CD4-positive, alpha-beta T cell treated with Interleukin-21 for 1 hour (primary cell): ENCODE results near the gene KDM2B.
A peak's percentile ranks its signal among the peaks of the same experiment; 100 is the strongest.

Experiments
- DNase-seq: peaks from one replicate; pipeline ENCODE4 v3.0.0-alpha.2; 2020

The KDM2B gene

GRCh38 chr12:121560392-121561008, 20.3 kb downstream of the KDM2B start:
- peak; percentile 27 for DNase-seq

DNA sequence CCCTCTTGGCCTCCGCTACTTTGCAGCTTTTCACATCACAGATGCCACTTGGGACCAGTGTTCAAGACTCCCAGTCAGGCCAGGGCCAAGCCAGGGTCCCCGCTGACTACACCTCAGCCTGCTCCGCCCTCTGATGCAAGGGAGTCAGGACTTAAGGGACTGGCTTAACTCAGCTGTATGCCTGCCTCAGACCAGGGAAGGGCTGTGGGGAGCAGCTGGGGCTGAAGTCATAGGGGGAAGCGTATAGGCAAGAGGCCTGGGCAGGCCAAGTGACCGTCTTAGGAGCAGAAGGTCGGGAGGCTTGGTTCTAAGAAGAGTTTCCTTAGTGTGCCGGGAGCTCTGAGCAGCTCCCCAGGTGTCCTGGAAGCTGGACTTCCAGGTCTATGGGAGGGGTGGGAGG, 21.9 kb downstream of the KDM2B start:
- no peak for DNase-seq

- no peak for DNase-seq
Observed at GRCh38 chr12:121550974-121551634, 29.7 kb downstream of the KDM2B start.

- DNase-seq: no peak
Observed at GRCh38 chr12:121549075-121549474, 31.7 kb downstream of the KDM2B start.

DNA sequence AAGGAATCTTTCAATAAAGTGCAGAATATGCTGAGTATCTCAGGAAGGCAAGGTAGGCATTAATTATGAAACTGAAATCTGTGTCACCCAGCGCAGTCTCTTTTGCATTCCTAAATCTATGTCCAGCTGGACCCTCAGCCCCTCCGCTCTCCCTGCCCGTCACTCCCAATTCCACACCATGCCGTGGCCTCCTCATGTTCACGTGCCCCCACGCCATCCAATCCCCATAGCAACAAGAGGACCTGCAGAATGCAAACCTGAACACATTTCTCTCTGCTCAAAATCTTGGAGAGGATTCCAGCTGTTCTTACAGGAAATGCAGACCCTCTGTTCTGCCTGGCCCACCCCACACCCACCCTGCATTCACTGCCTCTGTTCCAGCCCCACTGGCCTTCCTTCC, 35.3 kb downstream of the KDM2B start:
- DNase-seq: no peak

DNA sequence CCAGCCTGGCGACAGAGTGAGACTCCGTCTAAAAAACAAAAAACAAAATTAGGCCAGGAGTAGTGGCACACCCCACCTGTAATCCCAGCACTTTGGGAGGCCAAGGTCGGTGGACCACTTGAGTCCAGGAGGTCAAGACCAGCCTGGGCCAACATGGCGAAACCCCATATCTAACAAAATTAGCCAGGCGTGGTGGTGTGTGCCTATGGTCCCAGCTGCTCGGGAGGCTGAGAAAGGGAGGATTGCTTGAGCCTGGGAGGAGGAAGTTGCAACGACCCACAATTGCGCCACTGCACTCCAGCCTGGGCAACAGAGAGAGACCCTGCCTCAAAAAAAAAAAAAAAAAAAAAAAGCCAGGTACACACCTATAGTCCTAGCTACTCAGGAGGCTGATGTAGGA, 37.0 kb downstream of the KDM2B start:
- DNase-seq: no peak

DNA sequence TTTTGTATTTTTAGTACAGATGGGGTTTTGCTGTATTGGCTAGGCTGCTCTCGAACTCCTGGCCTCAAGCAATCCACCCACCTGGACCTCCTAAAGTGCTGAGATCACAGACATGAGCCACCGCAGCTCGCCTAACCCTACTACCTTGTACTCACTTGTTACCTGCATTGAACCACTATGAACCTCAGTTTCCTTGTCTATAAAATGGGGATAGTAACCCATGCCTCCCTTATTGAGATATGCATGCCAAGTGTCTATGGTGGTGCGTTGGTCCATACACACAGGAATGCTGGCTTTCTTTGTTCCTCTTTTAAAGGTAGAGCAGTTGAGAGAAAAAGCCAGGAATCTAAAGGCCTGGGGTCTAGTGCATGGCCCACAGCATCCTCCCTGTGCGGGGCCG, 40.9 kb downstream of the KDM2B start:
- no peak for DNase-seq

DNA sequence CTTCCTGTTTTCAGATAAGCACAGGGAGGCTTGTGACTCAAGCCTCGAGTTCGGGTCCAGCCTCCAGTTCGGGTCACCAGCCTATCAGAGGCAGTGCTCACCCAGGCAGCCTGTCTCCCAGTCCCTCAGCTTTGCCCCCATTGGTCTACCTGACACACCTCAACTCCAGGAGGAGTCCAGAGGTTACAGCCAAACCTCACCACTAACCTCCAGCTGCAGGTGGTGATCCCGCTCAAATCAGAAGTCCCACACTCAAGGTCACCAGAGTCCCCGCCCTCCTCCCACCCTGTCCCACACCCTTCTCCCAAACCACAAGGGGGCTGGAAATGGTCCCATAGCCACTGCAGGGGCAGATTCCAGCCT, 42.1 kb downstream of the KDM2B start:
- DNase-seq: no peak

GRCh38 chr12:121537814-121538698, 42.8 kb downstream of the KDM2B start:
- peak; percentile 48 for DNase-seq

GRCh38 chr12:121536899-121537813, 43.7 kb downstream of the KDM2B start:
- peak; percentile 69 for DNase-seq

- DNase-seq: peak; percentile 72
Observed at GRCh38 chr12:121536054-121536898, 44.5 kb downstream of the KDM2B start.

DNA sequence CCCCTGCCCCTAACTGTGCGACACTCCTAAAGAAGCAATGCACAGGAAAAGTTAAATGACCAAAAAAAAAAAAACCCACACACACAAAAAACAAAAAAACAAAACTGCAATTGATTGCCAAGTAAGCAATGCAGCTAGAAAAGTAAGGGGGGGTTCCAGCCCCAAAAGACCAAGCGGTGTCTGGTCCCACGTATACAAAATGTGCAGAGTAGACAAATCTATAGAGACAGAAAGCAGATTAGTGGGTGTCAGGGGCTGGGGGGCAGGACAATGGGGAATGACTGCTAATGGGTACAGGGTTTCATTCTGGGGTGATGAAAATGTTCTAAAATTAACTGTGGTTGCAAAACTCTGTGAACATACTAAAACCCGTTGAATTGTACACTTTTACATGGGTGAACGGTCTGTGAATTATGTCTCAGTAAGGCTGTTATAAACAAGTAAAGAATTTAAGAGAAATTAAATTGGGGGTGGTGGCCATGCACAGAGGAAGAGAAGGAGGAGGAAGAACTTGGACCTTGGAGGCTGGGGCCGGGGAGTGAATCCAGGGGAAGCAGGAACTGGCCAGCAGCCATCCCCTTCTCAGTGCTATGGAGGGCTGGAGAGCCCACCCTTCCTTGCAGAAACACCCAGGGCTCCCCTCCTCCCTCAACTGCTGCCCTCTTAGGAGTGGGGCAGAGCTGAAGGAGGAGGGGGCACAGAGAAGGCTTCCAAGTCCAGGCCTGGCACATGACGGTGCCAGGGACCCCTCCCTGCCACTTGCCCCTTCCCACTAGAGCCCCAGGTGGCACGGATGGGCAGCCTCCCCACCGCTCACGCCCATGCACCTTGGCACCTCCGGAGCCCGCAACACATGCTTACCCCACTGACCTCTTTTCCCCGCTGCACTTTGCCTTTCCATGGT, 45.4 kb downstream of the KDM2B start:
- no peak for DNase-seq

GRCh38 chr12:121534495-121535148, 46.2 kb downstream of the KDM2B start:
- peak; percentile 89 for DNase-seq

- DNase-seq: no peak
Observed at GRCh38 chr12:121533394-121534090, 47.3 kb downstream of the KDM2B start.

DNA sequence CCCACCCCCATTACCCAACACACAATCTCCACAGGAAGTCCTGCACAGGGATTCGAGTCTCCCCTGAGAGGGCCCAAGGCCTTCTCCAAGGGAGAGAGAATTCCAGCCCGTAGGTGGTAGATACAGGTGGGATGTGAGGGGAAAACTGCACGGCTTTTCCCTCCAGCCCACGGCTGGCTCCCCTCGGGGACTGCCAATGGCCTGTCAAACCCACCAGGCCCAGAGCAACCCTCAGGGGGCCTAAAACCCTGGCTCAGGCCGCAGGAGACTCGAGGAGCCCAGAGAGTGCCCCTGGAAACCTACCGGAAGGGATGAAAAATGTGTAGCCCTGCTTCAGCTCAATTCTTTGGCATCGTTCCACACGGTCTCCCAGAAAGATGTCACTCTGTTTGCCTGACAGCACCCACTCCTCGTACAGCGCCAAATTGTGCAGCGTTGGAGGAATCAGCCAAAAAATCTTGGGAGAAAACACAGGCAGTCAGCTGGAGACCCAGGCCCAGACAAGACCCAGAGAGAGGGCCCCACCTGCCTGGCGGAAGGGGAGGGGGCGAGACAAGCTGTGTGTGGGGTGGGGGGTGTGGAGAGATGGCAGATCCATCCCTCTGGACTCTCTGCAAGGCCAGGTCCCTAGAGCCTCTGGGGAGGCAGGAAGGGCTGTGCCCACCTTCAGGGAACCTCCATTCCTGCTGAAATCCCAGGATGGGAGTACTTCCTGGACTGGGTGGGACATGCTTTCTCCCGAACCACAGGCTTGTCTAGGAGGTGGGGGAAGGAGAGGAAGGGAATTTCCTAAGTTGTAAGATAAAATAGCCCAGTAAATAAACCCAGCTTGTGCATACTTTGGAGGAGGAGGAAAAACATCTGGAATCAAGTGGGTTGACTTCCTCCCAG, 48.1 kb downstream of the KDM2B start:
- DNase-seq: no peak

- DNase-seq: no peak
Observed at GRCh38 chr12:121531356-121531750, 49.5 kb downstream of the KDM2B start.

DNA sequence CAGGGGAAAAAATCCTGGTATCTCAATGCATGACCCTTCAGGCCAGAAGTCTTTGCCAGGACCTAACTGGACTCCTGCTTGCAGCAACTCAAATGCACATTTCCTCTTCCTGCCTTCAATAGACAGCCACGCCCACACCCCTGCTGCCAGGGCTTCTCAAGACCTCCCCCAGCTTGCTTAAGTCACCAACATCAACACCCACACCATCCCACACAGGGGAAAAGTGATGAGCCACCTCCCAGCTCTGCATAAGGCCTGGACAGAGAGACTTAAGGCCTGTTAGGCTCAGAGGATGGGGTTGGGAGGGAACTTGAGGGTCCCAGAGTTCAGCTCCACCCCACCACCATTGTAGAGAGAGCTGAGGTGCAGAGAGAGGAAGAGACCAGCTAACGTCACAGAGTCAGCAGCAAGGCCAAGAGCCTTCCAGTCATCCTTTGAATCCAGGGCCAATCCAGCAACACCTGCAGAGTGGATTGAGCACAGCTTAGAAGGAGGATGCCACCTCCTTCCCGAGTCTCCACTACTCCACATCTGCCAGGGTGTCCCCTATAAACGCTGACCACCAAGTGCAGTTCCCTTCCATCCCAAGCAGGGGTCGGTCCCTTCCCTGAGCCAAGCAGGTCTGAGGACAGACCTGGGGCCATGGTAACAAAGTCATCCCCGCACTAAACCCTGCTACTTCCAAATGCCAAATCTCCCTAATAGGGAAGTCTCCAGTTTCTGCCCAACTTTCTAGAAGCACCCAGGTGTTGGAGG, 50.0 kb downstream of the KDM2B start:
- DNase-seq: peak; percentile 77

- DNase-seq: no peak
Observed at GRCh38 chr12:121529184-121529583, 51.6 kb downstream of the KDM2B start.
